ENCODE data around the gene DYRK1A.

Gene DYRK1A

DNA sequence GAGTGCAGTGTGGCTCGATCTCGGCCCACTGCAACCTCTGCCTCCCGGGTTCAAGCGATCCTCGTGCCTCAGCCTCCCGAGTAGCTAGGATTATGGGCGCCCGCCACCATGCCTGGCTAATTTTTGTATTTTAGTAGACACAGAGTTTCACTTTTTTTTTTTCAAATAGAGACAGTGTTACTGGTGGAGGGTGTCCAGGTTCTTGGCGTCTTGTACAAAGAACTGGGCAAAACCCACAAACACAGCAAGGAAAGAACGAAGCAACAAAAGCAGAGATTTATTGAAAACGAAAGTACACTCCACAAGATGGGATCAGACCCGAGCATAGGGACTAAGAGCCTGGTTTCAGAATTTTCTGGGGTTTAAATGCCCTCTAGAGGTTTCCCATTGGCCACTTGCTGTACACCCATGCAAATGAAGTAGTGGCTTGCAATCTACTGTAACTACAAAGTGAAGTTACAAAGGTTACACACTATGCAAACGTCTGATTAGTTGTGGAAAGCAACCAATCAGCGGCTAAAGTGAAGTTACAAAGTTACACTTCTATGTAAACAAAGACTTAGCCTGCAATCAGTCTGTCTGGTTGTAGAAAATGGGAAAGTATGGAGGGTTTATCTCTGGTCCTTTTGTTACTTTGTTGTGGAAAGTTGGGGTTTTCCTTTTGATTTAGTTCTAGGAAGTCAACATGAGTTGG is 199.1 kb downstream of the DYRK1A start:
- Histone ChIP-seq H3K36me3 (no peaks in the 10 kb centered on the region), H4K20me1 (no peaks in the 10 kb centered on the region), H3K4me3 (no peak overlapping the region), H3K9ac (no peak overlapping the region), H3K4me2 (peak overlapping the region in 9 of 11 experiments; percentile 13 to 95 (median 91); a peak in 13 of 22 replicates), H3K27ac (no peak overlapping the region; a peak in 1 of 22 replicates), H3K9me3 (replicated peaks in 1 of 11) (peaks cover 0 to 26% (median 21%) of the 10 kb centered on the region in 11 experiments; a peak in 15 of 22 replicates), H3K4me1 (peaks cover 31 to 79% (median 59%) of the 10 kb centered on the region in 10 experiments), H3K27me3 (no peaks in the 10 kb centered on the region)
- no peak for TF ChIP-seq Cebpa-rat (IDR thresholded peaks at IDR 0.05)

DNA sequence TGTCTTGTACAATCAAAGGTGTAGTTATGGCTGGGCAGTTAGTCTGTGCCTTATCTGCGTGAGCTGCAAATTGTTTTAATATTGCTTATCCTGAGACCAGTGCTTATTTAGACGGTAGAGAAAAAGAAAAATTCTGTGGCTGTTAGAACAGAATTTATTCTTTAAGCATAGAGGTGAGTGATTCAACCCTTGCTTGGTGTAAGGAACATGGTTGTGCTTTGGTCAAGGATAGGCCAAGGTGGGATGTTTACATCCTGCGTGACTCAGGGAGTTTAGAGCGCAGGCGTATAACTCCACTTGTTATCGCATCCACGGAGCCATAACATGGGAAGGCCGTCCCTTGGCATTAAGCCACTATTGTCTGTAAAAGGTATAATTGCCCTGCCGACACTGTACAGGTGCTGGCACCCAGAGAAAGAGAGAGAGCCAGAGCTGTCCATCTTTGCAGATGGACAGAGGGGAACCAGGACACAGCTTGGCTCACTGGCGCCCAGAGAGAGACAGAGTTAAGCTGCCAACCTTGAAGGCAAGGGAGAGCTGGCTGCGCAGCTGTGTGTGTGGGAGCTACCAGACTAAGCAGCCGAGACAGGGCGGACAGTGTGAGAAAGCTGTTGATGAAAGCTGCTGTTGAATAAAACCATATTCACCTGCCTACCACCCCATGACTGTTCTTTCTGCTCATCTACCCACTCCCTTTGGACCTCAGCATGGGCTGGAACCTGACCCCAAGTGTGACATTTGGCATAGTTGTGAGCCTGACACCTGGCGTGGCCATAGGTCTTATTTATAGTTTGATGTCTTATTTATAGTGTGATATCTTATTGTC is 200.4 kb downstream of the DYRK1A start:
- peaks cover 26 to 78% (median 58%) of the 10 kb centered on the region in 10 experiments for H3K4me1 ChIP-seq
- no peaks in the 10 kb centered on the region for H4K20me1 ChIP-seq
- peaks cover 0 to 14% (median 12%) of the 10 kb centered on the region in 11 experiments; a peak in 12 of 22 replicates for H3K9me3 ChIP-seq (replicated peaks in 1 of 11)
- no peaks in the 10 kb centered on the region for H3K36me3 ChIP-seq
- H3K27ac ChIP-seq, result peak overlapping the region in 2 of 11 experiments; percentile 14 to 18; a peak in 2 of 22 replicates
- H3K4me3 ChIP-seq, result no peak overlapping the region
- H3K4me2 ChIP-seq, result peak overlapping the region in 8 of 11 experiments; percentile 35 to 93 (median 50); a peak in 15 of 22 replicates
- H3K27me3 ChIP-seq, result no peaks in the 10 kb centered on the region
- peak overlapping the region in 2 of 11 experiments; percentile 5 to 7; a peak in 1 of 22 replicates for H3K9ac ChIP-seq
- no peak for TF ChIP-seq Cebpa-rat (IDR thresholded peaks at IDR 0.05)

DNA sequence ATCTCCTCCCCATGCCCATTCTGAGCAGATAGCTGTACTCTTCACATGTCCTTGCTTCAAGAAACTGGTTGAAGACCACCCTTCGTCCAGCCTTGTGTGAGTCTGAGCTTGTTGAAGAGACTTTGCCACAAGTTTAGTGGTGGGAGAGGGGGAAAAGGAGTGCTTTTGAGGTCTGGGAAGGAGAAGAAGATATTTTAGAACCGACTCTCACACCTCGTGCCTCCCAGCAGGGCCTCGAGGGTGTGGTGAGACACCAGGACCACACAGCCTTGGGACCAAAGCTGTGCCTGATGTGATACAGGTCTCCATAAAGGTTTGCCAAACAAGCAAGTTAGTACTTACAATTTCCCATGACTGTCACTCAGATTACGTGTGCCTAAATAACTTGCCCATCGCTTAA is 201.8 kb downstream of the DYRK1A start:
- no peak overlapping the region for H3K4me3 ChIP-seq
- H3K9ac ChIP-seq, result no peak overlapping the region
- H3K27ac ChIP-seq, result no peak overlapping the region
- H3K27me3 ChIP-seq, result no peaks in the 10 kb centered on the region
- no peak for TF ChIP-seq Cebpa-rat (IDR thresholded peaks at IDR 0.05)
- peaks cover 12 to 69% (median 44%) of the 10 kb centered on the region in 10 experiments for H3K4me1 ChIP-seq
- H3K36me3 ChIP-seq, result no peaks in the 10 kb centered on the region
- H3K9me3 ChIP-seq (replicated peaks in 1 of 11), result peaks cover 0 to 3% (median 0%) of the 10 kb centered on the region in 11 experiments; a peak in 2 of 22 replicates
- peak overlapping the region in 6 of 11 experiments; percentile 35 to 93 (median 68); a peak in 10 of 22 replicates for H3K4me2 ChIP-seq
- H4K20me1 ChIP-seq, result no peaks in the 10 kb centered on the region

DNA sequence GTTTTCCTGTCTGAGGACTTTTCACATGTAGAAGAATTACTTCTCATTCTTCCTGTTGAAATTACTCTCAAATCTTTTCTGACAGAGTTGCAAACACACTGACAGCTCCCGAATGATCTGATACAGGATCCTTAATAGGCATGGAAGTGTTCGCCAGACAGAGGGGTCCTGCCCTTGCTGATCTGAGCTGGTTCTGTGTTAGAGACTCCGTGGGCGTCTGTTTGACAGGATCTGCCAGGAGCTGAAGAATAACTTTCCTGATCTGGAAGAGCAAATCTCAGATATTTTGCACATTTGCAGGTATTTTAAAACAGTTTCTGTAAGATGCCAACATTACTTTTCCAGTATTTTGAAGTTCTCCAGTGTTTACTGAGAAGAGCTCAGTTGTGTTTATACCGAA is 202.3 kb downstream of the DYRK1A start:
- no peak overlapping the region for H3K27ac ChIP-seq
- no peaks in the 10 kb centered on the region for H3K36me3 ChIP-seq
- H3K4me3 ChIP-seq, result no peak overlapping the region
- H3K9me3 ChIP-seq (replicated peaks in 1 of 11), result 0 out of 22 replicates have a peak, but pooled peaks cover 0 to 3% (median 0%) of the 10 kb centered on the region in 11 experiments
- no peaks in the 10 kb centered on the region for H4K20me1 ChIP-seq
- H3K4me1 ChIP-seq, result peaks cover 12 to 65% (median 42%) of the 10 kb centered on the region in 10 experiments
- no peak for TF ChIP-seq Cebpa-rat (IDR thresholded peaks at IDR 0.05)
- no peaks in the 10 kb centered on the region for H3K27me3 ChIP-seq
- H3K9ac ChIP-seq, result no peak overlapping the region
- peak overlapping the region in 4 of 11 experiments; percentile 8 to 93 (median 58); a peak in 3 of 22 replicates for H3K4me2 ChIP-seq

DNA sequence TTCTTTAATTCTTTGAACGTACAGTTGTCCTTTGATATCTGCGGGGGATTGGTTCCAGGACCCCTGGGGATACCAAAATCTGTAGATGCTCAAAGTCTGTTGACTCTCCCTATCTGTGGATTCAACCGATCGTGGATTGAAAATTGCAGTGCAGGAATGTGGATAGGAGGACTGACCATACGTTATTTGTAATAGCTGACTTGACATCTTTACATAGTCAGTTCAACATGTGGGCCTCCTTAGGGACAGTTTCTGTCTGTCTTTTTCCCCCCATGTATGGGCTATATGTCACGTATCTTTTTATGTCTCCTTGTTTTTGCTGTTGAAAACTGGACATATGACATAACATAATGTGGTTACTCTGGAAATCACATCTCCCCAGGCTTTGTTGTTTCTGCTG is 204.9 kb downstream of the DYRK1A start:
- peaks cover 0 to 3% (median 0%) of the 10 kb centered on the region in 11 experiments; a peak in 2 of 22 replicates for H3K9me3 ChIP-seq (replicated peaks in 1 of 11)
- H4K20me1 ChIP-seq, result no peaks in the 10 kb centered on the region
- no peaks in the 10 kb centered on the region for H3K36me3 ChIP-seq
- H3K4me3 ChIP-seq, result no peak overlapping the region
- H3K4me2 ChIP-seq, result no peak overlapping the region
- H3K27me3 ChIP-seq, result no peaks in the 10 kb centered on the region
- TF ChIP-seq Cebpa-rat (IDR thresholded peaks at IDR 0.05), result no peak
- H3K4me1 ChIP-seq, result peaks cover 0 to 62% (median 39%) of the 10 kb centered on the region in 10 experiments; a peak in 13 of 20 replicates
- H3K9ac ChIP-seq, result no peak overlapping the region
- H3K27ac ChIP-seq, result no peak overlapping the region

DNA sequence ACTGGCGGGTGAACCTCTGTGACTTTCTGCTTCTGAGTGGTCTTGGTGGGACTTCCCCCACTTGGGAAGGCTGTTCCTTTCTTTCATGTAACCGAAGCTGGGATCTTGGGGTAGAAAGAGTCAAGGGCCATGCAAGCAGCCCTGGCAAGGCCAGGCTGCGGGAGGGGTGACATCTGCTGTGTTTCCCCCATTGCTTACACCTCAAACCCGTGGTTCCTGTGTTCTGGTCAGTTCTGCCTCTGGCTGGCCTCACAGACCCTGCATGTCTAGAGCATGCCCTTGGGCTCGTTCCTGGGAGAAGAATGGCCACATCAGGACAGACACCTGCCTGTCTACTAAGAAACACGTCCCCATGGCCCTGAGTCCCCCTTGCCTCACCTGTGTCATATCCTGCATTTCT is 207.7 kb downstream of the DYRK1A start:
- no peak overlapping the region for H3K4me3 ChIP-seq
- H4K20me1 ChIP-seq, result no peaks in the 10 kb centered on the region
- H3K4me2 ChIP-seq, result peak overlapping the region in 5 of 11 experiments; percentile 36 to 64 (median 51); a peak in 11 of 22 replicates
- peaks cover 0 to 33% (median 18%) of the 10 kb centered on the region in 10 experiments; a peak in 11 of 20 replicates for H3K4me1 ChIP-seq
- no peak for TF ChIP-seq Cebpa-rat (IDR thresholded peaks at IDR 0.05)
- H3K36me3 ChIP-seq, result peaks cover 0 to 11% (median 0%) of the 10 kb centered on the region in 11 experiments; a peak in 3 of 22 replicates
- H3K27me3 ChIP-seq, result no peaks in the 10 kb centered on the region
- no peak overlapping the region for H3K27ac ChIP-seq
- H3K9me3 ChIP-seq (replicated peaks in 1 of 11), result peaks cover 21 to 30% (median 24%) of the 10 kb centered on the region in 11 experiments
- H3K9ac ChIP-seq, result no peak overlapping the region

DNA sequence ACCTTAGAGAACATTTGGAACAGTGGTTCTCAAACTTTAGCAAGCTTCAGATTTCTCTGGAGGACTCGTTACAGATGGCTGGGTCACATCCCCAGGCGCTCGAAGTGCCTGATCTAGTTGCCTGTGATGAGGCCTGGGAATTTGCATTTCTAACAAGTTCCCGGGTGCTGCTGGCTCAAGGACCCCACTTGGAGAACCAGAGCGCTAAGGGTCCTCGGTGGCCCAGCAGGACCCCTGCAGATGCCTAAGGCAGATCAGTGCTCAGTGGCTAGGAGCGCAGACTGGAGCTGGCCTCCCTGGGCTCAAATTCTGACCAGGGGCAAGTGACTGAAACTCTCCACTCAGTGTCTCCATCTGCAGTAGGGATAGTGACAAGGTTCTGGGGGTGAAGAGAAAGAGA is 208.2 kb downstream of the DYRK1A start:
- Histone ChIP-seq H3K27ac (no peak overlapping the region), H3K4me2 (peak overlapping the region in 8 of 11 experiments; percentile 23 to 64 (median 40); a peak in 12 of 22 replicates)
- TF ChIP-seq Cebpa-rat (IDR thresholded peaks at IDR 0.05), result no peak

DNA sequence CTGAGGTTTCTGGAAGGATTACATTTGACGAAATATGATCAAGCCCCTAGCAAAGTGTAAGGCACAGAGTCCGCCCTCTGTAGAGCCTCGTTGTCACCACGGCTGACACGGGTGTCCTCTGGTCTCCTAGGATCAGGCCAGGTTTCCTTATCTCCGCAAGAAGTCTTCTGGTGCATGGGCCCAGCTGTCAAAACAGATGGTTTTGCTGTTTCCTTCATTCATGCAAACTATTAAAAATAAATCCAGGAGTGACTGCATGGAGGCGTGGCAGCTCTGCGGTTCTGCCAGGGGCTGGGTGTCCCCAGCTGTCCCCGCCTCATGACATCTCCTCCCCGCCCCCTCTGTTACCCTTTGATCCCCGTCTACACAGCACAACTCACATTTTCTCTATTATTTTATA is 209.0 kb downstream of the DYRK1A start:
- Histone ChIP-seq H4K20me1 (no peaks in the 10 kb centered on the region), H3K36me3 (peaks cover 0 to 13% (median 0%) of the 10 kb centered on the region in 11 experiments; a peak in 3 of 22 replicates), H3K4me3 (no peak overlapping the region), H3K9ac (no peak overlapping the region), H3K27ac (no peak overlapping the region; a peak in 1 of 22 replicates), H3K27me3 (no peaks in the 10 kb centered on the region), H3K4me1 (peaks cover under 1 to 31% (median 21%) of the 10 kb centered on the region in 10 experiments; a peak in 14 of 20 replicates), H3K4me2 (peak overlapping the region; percentile 3 to 64 (median 36); a peak in 18 of 22 replicates), H3K9me3 (replicated peaks in 1 of 11) (peaks cover 27 to 42% (median 31%) of the 10 kb centered on the region in 11 experiments)
- no peak for TF ChIP-seq Cebpa-rat (IDR thresholded peaks at IDR 0.05)

More for the DNA sequence above, 208.2 kb downstream of the DYRK1A start:
- Histone ChIP-seq H3K36me3 (peaks cover 0 to 13% (median 0%) of the 10 kb centered on the region in 11 experiments; a peak in 3 of 22 replicates), H3K4me3 (no peak overlapping the region), H3K27me3 (no peaks in the 10 kb centered on the region), H3K4me1 (peaks cover 0 to 30% (median 18%) of the 10 kb centered on the region in 10 experiments; a peak in 11 of 20 replicates), H4K20me1 (no peaks in the 10 kb centered on the region), H3K9me3 (replicated peaks in 1 of 11) (peaks cover 25 to 34% (median 29%) of the 10 kb centered on the region in 11 experiments), H3K9ac (peak overlapping the region in 1 of 11 experiments; percentile 8; a peak in 1 of 22 replicates)
